ENCODE data around the gene NPR3. TPM values are rescaled to one million over a fixed set of nuclear protein-coding genes. Genes with fewer than 3 reads are reported as not detected.

Gene NPR3
- total RNA-seq, 1 experiment from 2014 or later, result not detected

- Mint-ChIP-seq H3K27me3 (ENCODE audit: low read depth) (peaks cover 1% of the 10 kb centered on the region), H3K4me1 (peaks cover 12% of the 10 kb centered on the region in 2 experiments), H3K4me3 (no peak overlapping the region), H3K9me3 (peaks cover 0 to 5% of the 10 kb centered on the region in 2 experiments; a peak in 1 of 5 replicates), H3K36me3 (ENCODE audit: insufficient read depth in 1 of 3, low read depth in 3 of 3) (no peaks in the 10 kb centered on the region), H3K27ac (no peak overlapping the region)
- H4K91ac ChIP-seq (ENCODE audit: insufficient read length, low read depth, low read length), result no peak overlapping the region
- H3K9ac ChIP-seq (ENCODE audit: extremely low read depth, insufficient read length, low read length), result no peak overlapping the region
- H2AK5ac ChIP-seq (ENCODE audit: insufficient read length, low read length), result no peak overlapping the region
- no peaks in the 10 kb centered on the region for H3K4me1 ChIP-seq (ENCODE audit: insufficient read depth, low read length)
- TF ChIP-seq CTCF (conservative IDR thresholded peaks at IDR 0.05), result no peak
- no peak overlapping the region for H4K8ac ChIP-seq (replicated peaks; ENCODE audit: insufficient read length, low read depth, low read length)
- no peaks in the 10 kb centered on the region for H3K79me1 ChIP-seq (ENCODE audit: insufficient read depth, low read depth, low read length, poor library complexity, severe bottlenecking)
- H2AFZ ChIP-seq (ENCODE audit: low read length), result no peak overlapping the region
- H4K5ac ChIP-seq (ENCODE audit: insufficient read length, low read depth, low read length), result no peak overlapping the region
- no peak overlapping the region for H3K56ac ChIP-seq (ENCODE audit: insufficient read length, low read depth, low read length)
- H3T11ph ChIP-seq (ENCODE audit: low read length), result no peak overlapping the region
- no peak overlapping the region for H2BK120ac ChIP-seq (ENCODE audit: low read depth, low read length, poor library complexity, severe bottlenecking)
- no peak overlapping the region for H3K23ac ChIP-seq (ENCODE audit: insufficient read length, low read depth, low read length)
- H3K27ac ChIP-seq (ENCODE audit: insufficient read length, low read depth, low read length), result no peak overlapping the region
- H4K20me1 ChIP-seq (ENCODE audit: control insufficient read depth, insufficient read depth, insufficient read length), result no peaks in the 10 kb centered on the region
- no peak overlapping the region for H2BK5ac ChIP-seq (ENCODE audit: insufficient read length, low read length)
- H3K14ac ChIP-seq (ENCODE audit: insufficient read depth, low read length), result no peak overlapping the region
- DNase-seq, result no peak
- H3K27me3 ChIP-seq (ENCODE audit: insufficient read depth, low read length), result no peaks in the 10 kb centered on the region
- H3K4me2 ChIP-seq (ENCODE audit: insufficient read depth, insufficient read length, low read length), result no peak overlapping the region
- H3K18ac ChIP-seq (ENCODE audit: insufficient read length, low read depth, low read length), result no peak overlapping the region
- H2BK12ac ChIP-seq (ENCODE audit: insufficient read length, low read depth, low read length), result no peak overlapping the region
- no peak overlapping the region for H3K4ac ChIP-seq (ENCODE audit: low read depth, low read length)
- H3K9me3 ChIP-seq (ENCODE audit: control insufficient read depth, low read depth, low read length), result no peaks in the 10 kb centered on the region
- H3K23me2 ChIP-seq (ENCODE audit: insufficient read length, low read depth, low read length, poor library complexity, severe bottlenecking), result no peaks in the 10 kb centered on the region
- WGBS (ENCODE audit: extremely low coverage, insufficient read length, low lambda C conversion rate), result no CpG with 5 or more reads among the region's 2 CpGs
- no peak overlapping the region for H2BK15ac ChIP-seq (ENCODE audit: low read depth, low read length)
- H3K79me2 ChIP-seq (ENCODE audit: insufficient read depth, low read length), result no peaks in the 10 kb centered on the region
- no peak overlapping the region for H2BK20ac ChIP-seq (ENCODE audit: low read depth, low read length, poor library complexity, severe bottlenecking)
Observed at GRCh38 chr5:32790411-32790951, 79.4 kb downstream of the NPR3 start.

All from H9 (cell line).